ENCODE data around the gene SENP2. TPM values are rescaled to one million over a fixed set of nuclear protein-coding genes. Genes with fewer than 3 reads are reported as not detected.

SENP2 gene
- total and polyA plus RNA-seq, 8 donors = 5.7 to 20.7 (median 14.4) TPM

GRCh38 chr3:185651971-185652370 is 65.9 kb downstream of the SENP2 start:
- H3K36me3 ChIP-seq = no peaks in the 10 kb centered on the region
- no peak for ATAC-seq
- no peaks in the 10 kb centered on the region for H3K9me3 ChIP-seq
- no peak overlapping the region for H3K27ac ChIP-seq
- H3K4me1 ChIP-seq = no peaks in the 10 kb centered on the region
- intact Hi-C loops (cut with DNase I) = no loop called here
- no peak for DNase-seq
- FAIRE-seq = no peak
- H3K4me3 ChIP-seq = no peak overlapping the region
- no peaks in the 10 kb centered on the region for H3K27me3 ChIP-seq
- no peak for TF ChIP-seq CTCF (IDR thresholded peaks at IDR 0.05)
- WGBS, 2 donors = 92 to 96% methylated on average over 9 of the region's 9 CpGs

GRCh38 chr3:185653949-185654757 is 68.1 kb downstream of the SENP2 start:
- FAIRE-seq (no peak), ATAC-seq (no peak), DNase-seq (no peak)
- H3K4me1 ChIP-seq = no peaks in the 10 kb centered on the region
- no peaks in the 10 kb centered on the region for H3K36me3 ChIP-seq
- WGBS, 2 donors = 69 to 72% methylated on average over 12 of the region's 12 CpGs
- H3K27ac ChIP-seq = no peak overlapping the region
- H3K9me3 ChIP-seq = no peaks in the 10 kb centered on the region
- TF ChIP-seq CTCF (IDR thresholded peaks at IDR 0.05) = no peak
- intact Hi-C loops (cut with DNase I) = no loop called here
- H3K27me3 ChIP-seq = no peaks in the 10 kb centered on the region
- H3K4me3 ChIP-seq = no peak overlapping the region

- 86 to 91% methylated on average over 2 of the region's 2 CpGs for WGBS, 2 donors
Measured at GRCh38 chr3:185654758-185655145, 68.7 kb downstream of the SENP2 start.

GRCh38 chr3:185655426-185656320 is 69.6 kb downstream of the SENP2 start:
- FAIRE-seq (no peak), DNase-seq (no peak), ATAC-seq (no peak)
- intact Hi-C loops (cut with DNase I) = no loop called here
- Histone ChIP-seq H3K4me1 (no peaks in the 10 kb centered on the region), H3K4me3 (no peak overlapping the region), H3K27ac (no peak overlapping the region), H3K36me3 (no peaks in the 10 kb centered on the region), H3K9me3 (no peaks in the 10 kb centered on the region), H3K27me3 (no peaks in the 10 kb centered on the region)
- 84 to 91% methylated on average over 12 of the region's 12 CpGs for WGBS, 2 donors
- TF ChIP-seq CTCF (IDR thresholded peaks at IDR 0.05) = no peak

More at GRCh38 chr3:185654758-185655145, 68.7 kb downstream of the SENP2 start:
- Histone ChIP-seq H3K9me3 (no peaks in the 10 kb centered on the region), H3K27ac (no peak overlapping the region), H3K36me3 (no peaks in the 10 kb centered on the region), H3K4me1 (no peaks in the 10 kb centered on the region), H3K27me3 (no peaks in the 10 kb centered on the region), H3K4me3 (no peak overlapping the region)
- no peak for ATAC-seq
- DNase-seq = no peak
- no peak for TF ChIP-seq CTCF (IDR thresholded peaks at IDR 0.05)
- intact Hi-C loops (cut with DNase I) = no loop called here
- FAIRE-seq = no peak
